Esophagus squamous epithelium (tissue), 5 donors: ENCODE measurements around the gene FNIP1. TPM values are rescaled to one million over a fixed set of nuclear protein-coding genes. Genes with fewer than 3 reads are reported as not detected.
A peak's percentile ranks its signal among the peaks of the same experiment; 100 is the strongest.
"Not testable (repeated sequence)": the region's sequence is repeated elsewhere in the genome, so short reads cannot be mapped to it uniquely, and the experiment has no call there.

Experiments used
- DNase-seq: peaks from one replicate; lab custom pipeline; 2025; lab: John Stamatoyannopoulos, UW
- H3K27ac ChIP-seq, 4 donors: fragments of 200-600 bp; sonication (generic); one replicate each; pipeline ENCODE4 v1.5.1; 2016 to 2019; ENCODE audit warnings: mild to moderate bottlenecking in 1 of 4
- H3K27me3 ChIP-seq, 4 donors: fragments of 200-600 bp; sonication (generic); 1 replicate in 3 of 4; 2 replicates in 1 of 4; pipeline versions ENCODE4 v1.5.1 to v1.6.0; 2017 to 2021; ENCODE audit warnings: antibody characterized with exemption in 1 of 4
- H3K36me3 ChIP-seq, 3 donors: fragments of 200-600 bp; sonication (generic); one replicate each; pipeline ENCODE4 v1.5.1; 2016 to 2019
- H3K4me1 ChIP-seq, 3 donors: fragments of 200-600 bp; sonication (generic); one replicate each; pipeline ENCODE4 v1.5.1; 2017 to 2019
- H3K4me3 ChIP-seq, 4 donors: fragments of 200-600 bp; sonication (generic); 1 replicate in 3 of 4; 2 replicates in 1 of 4; pipeline ENCODE4 v1.5.1; 2016 to 2019; ENCODE audit warnings: mild to moderate bottlenecking in 2 of 4, moderate library complexity in 1 of 4
- H3K9me3 ChIP-seq, 3 donors: fragments of 200-600 bp; sonication (generic); one replicate each; pipeline ENCODE4 v1.5.1; 2016 to 2019
- CTCF ChIP-seq, 6 experiments: fragments of 450-650 bp in 4 of 6; fragments of 200-600 bp in 2 of 6; sonication (generic) in 2 of 6; IDR thresholded peaks; one replicate each; pipeline ENCODE4 v1.5.1; 2016 to 2019; ENCODE audit warnings: antibody characterized with exemption in 6 of 6, mild to moderate bottlenecking in 4 of 6, moderate library complexity in 4 of 6
- POLR2A ChIP-seq, 4 donors: fragments of 450-650 bp; IDR thresholded peaks; one replicate each; pipeline ENCODE4 v1.6.1; 2017; ENCODE audit warnings: antibody characterized with exemption in 4 of 4, mild to moderate bottlenecking in 4 of 4, moderate library complexity in 3 of 4
- WGBS, 2 donors: methylation state at CpG; one replicate each; pipeline ENCODE4 v1.1.5; 2018; 5-methylcytosine and 5-hydroxymethylcytosine counted together
- intact Hi-C: fragments of 100-400 bp; cut with DNase I; formaldehyde crosslinking; loops from one replicate; pipeline ENCODE4 v1.15.0; 2022
- total RNA-seq, 4 donors: library from RNA; depleted of rRNA; stranded (reverse); fragments of >200 nt; gene quantifications; one replicate each; pipeline ENCODE4 v1.1.0, GENCODE V29; 2016
- donor health status: DM: yes; HTN: yes; CAD: no.

The FNIP1 gene
- 10 to 100 TPM in 3 of 4 donors, 1 to 10 TPM in 1; 7.6 to 41.6 (median 20.7) TPM for total RNA-seq

- DNase-seq = peak; percentile 98
- H3K4me3 ChIP-seq = peak within 1 kb of the TSS; percentile 90 to 99 (median 97)
- no peaks in the 10 kb centered on the region for H3K27me3 ChIP-seq
- intact Hi-C loops = loop anchor here (10.0 kb wide), 1 partner anchor 162 kb away; the partner anchor contains the start of gene RAPGEF6
- H3K4me1 ChIP-seq = peaks cover 4 to 44% (median 22%) of the 10 kb centered on the region in 3 donors
- H3K27ac ChIP-seq = peak within 1 kb of the TSS; percentile 98 to 99 (median 98)
- peak in 3 of 4 donors; percentile 90 to 98 (median 94) for TF ChIP-seq POLR2A (IDR thresholded peaks at IDR 0.05)
- TF ChIP-seq CTCF (IDR thresholded peaks at IDR 0.05) = no peak
- no peaks in the 10 kb centered on the region for H3K36me3 ChIP-seq
- WGBS, 2 donors = 0% methylated on average over 1 to 5 of the region's 79 CpGs
- no peaks in the 10 kb centered on the region for H3K9me3 ChIP-seq
Observed at GRCh38 chr5:131796793-131797693, at the start of gene FNIP1. Gene FNIP1 (minus strand): TSS chr5:131797017. CDS start chr5:131796921, 96 bp downstream.

- Histone ChIP-seq H3K9me3 (peaks cover 0 to 38% (median 7%) of the 10 kb centered on the region in 3 donors), H3K4me1 (no peaks in the 10 kb centered on the region), H3K27me3 (no peaks in the 10 kb centered on the region), H3K4me3 (no peak overlapping the region), H3K36me3 (no peaks in the 10 kb centered on the region), H3K27ac (no peak overlapping the region)
- intact Hi-C loops = no loop called here
- no peak for DNase-seq
- WGBS, 2 donors = 21 to 38% methylated on average over 1 of the region's 1 CpG
- no peak for TF ChIP-seq CTCF (IDR thresholded peaks at IDR 0.05)
- TF ChIP-seq POLR2A (IDR thresholded peaks at IDR 0.05) = no peak
Observed at GRCh38 chr5:131846536-131846935, 49.7 kb upstream of the FNIP1 start.

DNA sequence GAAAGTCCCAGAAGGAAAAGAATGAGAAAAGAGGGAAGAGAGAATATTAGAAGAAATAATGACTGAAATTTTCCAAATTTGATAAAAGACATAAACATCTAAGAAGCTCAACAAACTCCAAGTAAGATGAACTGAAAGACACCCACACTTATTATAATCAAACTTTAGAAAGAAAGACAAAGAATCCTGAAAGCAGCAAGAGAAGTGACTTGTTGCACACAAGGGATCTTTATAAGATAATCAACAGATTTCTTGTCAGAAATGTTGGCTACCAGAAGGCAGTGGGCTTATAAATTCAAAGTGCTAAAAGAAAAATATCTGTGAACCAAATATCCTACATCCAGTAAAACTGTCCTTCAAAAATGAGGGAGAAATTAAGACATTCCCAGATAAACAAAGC is 49.0 kb upstream of the FNIP1 start:
- Histone ChIP-seq H3K4me3 (no peak overlapping the region), H3K4me1 (no peaks in the 10 kb centered on the region), H3K9me3 (peaks cover 0 to 38% (median 7%) of the 10 kb centered on the region in 3 donors), H3K27ac (no peak overlapping the region), H3K36me3 (no peaks in the 10 kb centered on the region), H3K27me3 (no peaks in the 10 kb centered on the region)
- intact Hi-C loops = no loop called here
- no peak for DNase-seq
- TF ChIP-seq CTCF (IDR thresholded peaks at IDR 0.05) = no peak
- TF ChIP-seq POLR2A (IDR thresholded peaks at IDR 0.05) = no peak

DNA sequence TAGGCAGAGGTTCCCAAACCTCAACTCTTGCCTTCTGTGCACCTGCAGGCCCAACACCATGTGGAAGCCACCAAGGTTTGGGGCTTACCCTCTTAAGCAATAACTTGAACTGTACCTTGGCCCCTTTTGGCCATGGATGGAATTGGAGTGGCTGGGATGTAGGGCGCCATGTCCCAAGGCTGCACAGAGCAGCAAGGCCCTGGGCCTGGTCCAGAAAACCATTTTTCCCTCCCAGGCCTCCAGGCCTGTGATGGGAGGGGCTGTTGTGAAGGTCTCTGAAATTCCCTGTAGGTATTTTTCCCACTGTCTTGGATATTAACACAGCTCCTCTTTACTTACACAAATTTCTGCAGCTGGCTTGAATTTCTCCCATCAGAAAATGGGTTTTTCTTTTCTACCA is 46.2 kb upstream of the FNIP1 start:
- H3K4me3 ChIP-seq, intact Hi-C loops, H3K27ac ChIP-seq, H3K4me1 ChIP-seq, DNase-seq, H3K36me3 ChIP-seq, H3K27me3 ChIP-seq: not testable (repeated sequence)
- WGBS, 2 donors = 67% methylated on average over 1 of the region's 1 CpG; no CpG with 5 or more reads in 1 of the 2 donors
- H3K9me3 ChIP-seq = peaks cover 0 to 28% (median 7%) of the 10 kb centered on the region in 3 donors

- H3K4me1 ChIP-seq, DNase-seq, H3K4me3 ChIP-seq, H3K36me3 ChIP-seq, H3K27me3 ChIP-seq, H3K9me3 ChIP-seq, H3K27ac ChIP-seq, intact Hi-C loops: not testable (repeated sequence)
- 82% methylated on average over 2 of the region's 2 CpGs; no CpG with 5 or more reads in 1 of the 2 donors for WGBS, 2 donors
Observed at GRCh38 chr5:131832702-131833101, 35.9 kb upstream of the FNIP1 start.

GRCh38 chr5:131825404-131826013 is 28.7 kb upstream of the FNIP1 start:
- H3K9me3 ChIP-seq = peaks cover 0 to 3% (median 0%) of the 10 kb centered on the region in 3 donors
- TF ChIP-seq CTCF (IDR thresholded peaks at IDR 0.05) (no peak), POLR2A (IDR thresholded peaks at IDR 0.05) (no peak)
- WGBS, 2 donors = 50 to 65% methylated on average over 2 of the region's 2 CpGs
- intact Hi-C loops = no loop called here
- DNase-seq = no peak
- H3K27ac ChIP-seq = no peak overlapping the region
- H3K27me3 ChIP-seq = no peaks in the 10 kb centered on the region
- H3K36me3 ChIP-seq = no peaks in the 10 kb centered on the region
- H3K4me1 ChIP-seq = no peaks in the 10 kb centered on the region
- H3K4me3 ChIP-seq = no peak overlapping the region
